Measurements from ENCODE around the gene HSD17B2. TPM values are rescaled to one million over a fixed set of nuclear protein-coding genes. Genes with fewer than 3 reads are reported as not detected.

Gene HSD17B2
- not detected for total RNA-seq

GRCh38 chr16:82034981-82035612, at the start of gene HSD17B2:
HSD17B2 (plus strand) TSS chr16:82035253; CDS start chr16:82035425, 172 bp downstream.
- DNase-seq (ENCODE audit: extremely low spot score), result no peak
- Histone ChIP-seq H3K27me3 (peaks cover 0 to 9% (median 0%) of the 10 kb centered on the region in 4 donors), H3K4me3 (no peak within 1 kb of the TSS), H3K4me1 (no peaks in the 10 kb centered on the region), H3K36me3 (no peaks in the 10 kb centered on the region), H3K9me3 (no peaks in the 10 kb centered on the region), H3K27ac (replicated peaks in 1 of 4) (no peak within 1 kb of the TSS)
- 65% methylated on average over 6 of the region's 6 CpGs for WGBS
- intact Hi-C loops (cut with DNase I), result loop anchor here (10.0 kb wide), 1 partner anchor 200 kb away; no protein-coding TSS in a partner anchor
- TF ChIP-seq POLR2A (IDR thresholded peaks at IDR 0.05; ENCODE audit: low read depth) (no peak), CTCF (IDR thresholded peaks at IDR 0.05) (no peak), EP300 (IDR thresholded peaks at IDR 0.05) (no peak), POLR2AphosphoS5 (IDR thresholded peaks at IDR 0.05) (no peak)

GRCh38 chr16:81987121-81987520, 47.9 kb upstream of the HSD17B2 start:
- peak; percentile 34 for DNase-seq (ENCODE audit: extremely low spot score)
- 80% methylated on average over 8 of the region's 8 CpGs for WGBS
- Histone ChIP-seq H3K36me3 (no peaks in the 10 kb centered on the region), H3K4me1 (no peaks in the 10 kb centered on the region), H3K27ac (replicated peaks in 1 of 4) (no peak overlapping the region), H3K4me3 (no peak overlapping the region), H3K9me3 (no peaks in the 10 kb centered on the region), H3K27me3 (no peaks in the 10 kb centered on the region)
- TF ChIP-seq EP300 (IDR thresholded peaks at IDR 0.05), result no peak
- intact Hi-C loops (cut with DNase I), result no loop called here

- no peaks in the 10 kb centered on the region for H3K36me3 ChIP-seq
- intact Hi-C loops (cut with DNase I), result no loop called here
- no peak overlapping the region for H3K27ac ChIP-seq (replicated peaks in 1 of 4)
- no peaks in the 10 kb centered on the region for H3K27me3 ChIP-seq
- no peak for TF ChIP-seq POLR2AphosphoS5 (IDR thresholded peaks at IDR 0.05)
- no peak for TF ChIP-seq POLR2A (IDR thresholded peaks at IDR 0.05; ENCODE audit: low read depth)
- TF ChIP-seq CTCF (IDR thresholded peaks at IDR 0.05), result no peak
- TF ChIP-seq EP300 (IDR thresholded peaks at IDR 0.05), result no peak
- peak; percentile 84 for DNase-seq (ENCODE audit: extremely low spot score)
- H3K9me3 ChIP-seq, result no peaks in the 10 kb centered on the region
- no peak overlapping the region for H3K4me3 ChIP-seq
- 82% methylated on average over 5 of the region's 5 CpGs for WGBS
- H3K4me1 ChIP-seq, result no peaks in the 10 kb centered on the region
Measured at GRCh38 chr16:81987706-81988105, 47.3 kb upstream of the HSD17B2 start.

DNA sequence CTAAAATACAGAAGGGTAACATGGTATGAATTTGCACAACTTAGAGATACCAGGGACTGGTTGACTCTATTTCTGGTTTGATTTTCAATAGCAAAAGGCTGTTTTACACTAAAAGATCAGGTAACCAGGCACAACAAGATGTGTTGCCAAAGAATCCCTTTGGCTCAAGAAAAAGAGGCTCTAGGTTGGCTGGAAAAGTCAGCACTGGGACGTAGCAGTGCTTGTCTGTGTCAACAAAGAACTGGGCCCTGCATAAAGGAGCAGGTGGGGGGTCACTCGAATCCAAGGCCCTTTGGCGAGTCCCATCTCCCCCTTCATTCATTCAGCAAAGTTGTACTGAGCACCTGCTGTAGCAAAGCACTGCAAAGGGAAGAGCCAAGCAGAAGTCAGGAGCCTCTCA, 42.2 kb upstream of the HSD17B2 start:
- Histone ChIP-seq H3K4me3 (no peak overlapping the region), H3K9me3 (no peaks in the 10 kb centered on the region), H3K4me1 (peaks cover 8 to 13% (median 11%) of the 10 kb centered on the region in 4 donors), H3K27me3 (no peaks in the 10 kb centered on the region), H3K36me3 (no peaks in the 10 kb centered on the region), H3K27ac (replicated peaks in 1 of 4) (no peak overlapping the region)
- intact Hi-C loops (cut with DNase I), result no loop called here
- 41% methylated on average over 3 of the region's 3 CpGs for WGBS
- TF ChIP-seq EP300 (IDR thresholded peaks at IDR 0.05) (no peak), POLR2AphosphoS5 (IDR thresholded peaks at IDR 0.05) (no peak), CTCF (IDR thresholded peaks at IDR 0.05) (no peak), POLR2A (IDR thresholded peaks at IDR 0.05; ENCODE audit: low read depth) (no peak)
- DNase-seq (ENCODE audit: extremely low spot score), result no peak

GRCh38 chr16:81994485-81994884, 40.6 kb upstream of the HSD17B2 start:
- Histone ChIP-seq H3K4me3 (no peak overlapping the region), H3K4me1 (peaks cover 12 to 16% (median 12%) of the 10 kb centered on the region in 4 donors), H3K27me3 (no peaks in the 10 kb centered on the region), H3K9me3 (no peaks in the 10 kb centered on the region), H3K27ac (replicated peaks in 1 of 4) (no peak overlapping the region), H3K36me3 (peaks cover 0 to 4% (median 0%) of the 10 kb centered on the region in 4 donors)
- WGBS, result 85% methylated on average over 5 of the region's 5 CpGs
- TF ChIP-seq POLR2A (IDR thresholded peaks at IDR 0.05; ENCODE audit: low read depth), result no peak
- no peak for TF ChIP-seq CTCF (IDR thresholded peaks at IDR 0.05)
- TF ChIP-seq POLR2AphosphoS5 (IDR thresholded peaks at IDR 0.05), result no peak
- no peak for TF ChIP-seq EP300 (IDR thresholded peaks at IDR 0.05)
- intact Hi-C loops (cut with DNase I), result no loop called here
- no peak for DNase-seq (ENCODE audit: extremely low spot score)

Data from esophagus muscularis mucosa (tissue), 4 donors.